Activated CD4-positive, alpha-beta T cell treated with anti-CD3 and anti-CD28 coated beads, Interleukin-2, amount 10 ng/mL, durations not matched to agents 24 days and 14 days (primary cell): ENCODE data around the gene MRC2. TPM values are rescaled to one million over a fixed set of nuclear protein-coding genes. Genes with fewer than 3 reads are reported as not detected.

ENCODE experiments used
- DNase-seq: peaks from one replicate; pipeline ENCODE4 v3.0.0; 2022
- H3K27ac Mint-ChIP-seq: one replicate; pipeline ENCODE4 v1.8.0; 2022; ENCODE audit warnings: mild to moderate bottlenecking, mixed read lengths
- H3K27me3 Mint-ChIP-seq: one replicate; pipeline ENCODE4 v1.8.0; 2022; ENCODE audit warnings: mixed read lengths
- H3K36me3 Mint-ChIP-seq: one replicate; pipeline ENCODE4 v1.8.0; 2022; ENCODE audit warnings: low read depth, mild to moderate bottlenecking, mixed read lengths
- H3K4me1 Mint-ChIP-seq: one replicate; pipeline ENCODE4 v1.8.0; 2021; ENCODE audit warnings: mixed read lengths
- H3K4me3 Mint-ChIP-seq: one replicate; pipeline ENCODE4 v1.8.0; 2022; ENCODE audit warnings: mild to moderate bottlenecking, moderate library complexity, mixed read lengths
- H3K9me3 Mint-ChIP-seq: one replicate; pipeline ENCODE4 v1.8.0; 2021; ENCODE audit warnings: mixed read lengths
- intact Hi-C: fragments of 100-400 bp; cut with micrococcal nuclease; formaldehyde crosslinking; loops from one replicate; pipeline ENCODE4 v1.15.1; 2023
- total RNA-seq: library from RNA; stranded (reverse); gene quantifications from 2 replicates; pipeline ENCODE4 v1.2.3, GENCODE V29; 2022

MRC2 gene
- total RNA-seq, 1 donor from 2014 or later: 2.4 TPM

GRCh38 chr17:62637809-62638208 lies 10.3 kb downstream of the MRC2 start:
- H3K27me3 Mint-ChIP-seq: peaks cover 33% of the 10 kb centered on the region
- no peaks in the 10 kb centered on the region for H3K4me1 Mint-ChIP-seq
- intact Hi-C loops: no loop called here
- no peak overlapping the region for H3K27ac Mint-ChIP-seq
- no peak overlapping the region for H3K4me3 Mint-ChIP-seq
- DNase-seq: no peak
- H3K36me3 Mint-ChIP-seq: no peaks in the 10 kb centered on the region
- H3K9me3 Mint-ChIP-seq: no peaks in the 10 kb centered on the region

DNA sequence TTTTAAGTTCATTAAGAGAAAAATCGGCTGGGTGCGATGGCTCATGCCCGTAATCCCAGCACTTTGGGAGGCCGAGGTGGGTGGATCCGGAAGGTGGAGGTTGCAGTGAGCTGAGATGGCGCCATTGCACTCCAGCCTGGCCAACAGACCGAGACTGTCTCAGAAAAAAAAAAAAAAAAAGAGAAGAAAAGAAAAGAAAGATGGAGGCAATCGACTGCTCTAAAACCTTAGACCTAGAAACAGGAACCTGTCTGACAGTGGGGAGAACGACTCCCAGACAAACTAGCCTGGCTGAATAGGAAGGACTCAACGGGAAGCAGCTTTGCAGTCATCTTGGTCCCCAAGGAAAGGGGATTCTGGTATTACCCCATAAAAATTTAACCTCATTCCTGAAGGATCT lies 13.7 kb downstream of the MRC2 start:
- Mint-ChIP-seq H3K9me3 (no peaks in the 10 kb centered on the region), H3K4me3 (no peak overlapping the region), H3K27ac (no peak overlapping the region), H3K27me3 (peaks cover 44% of the 10 kb centered on the region), H3K4me1 (peaks cover 4% of the 10 kb centered on the region), H3K36me3 (no peaks in the 10 kb centered on the region)
- no peak for DNase-seq
- intact Hi-C loops: no loop called here

GRCh38 chr17:62641951-62642350 lies 14.5 kb downstream of the MRC2 start:
- Mint-ChIP-seq H3K27me3 (peaks cover 50% of the 10 kb centered on the region), H3K4me3 (no peak overlapping the region), H3K27ac (no peak overlapping the region), H3K9me3 (no peaks in the 10 kb centered on the region), H3K36me3 (no peaks in the 10 kb centered on the region), H3K4me1 (peaks cover 4% of the 10 kb centered on the region)
- DNase-seq: no peak
- intact Hi-C loops: no loop called here

DNA sequence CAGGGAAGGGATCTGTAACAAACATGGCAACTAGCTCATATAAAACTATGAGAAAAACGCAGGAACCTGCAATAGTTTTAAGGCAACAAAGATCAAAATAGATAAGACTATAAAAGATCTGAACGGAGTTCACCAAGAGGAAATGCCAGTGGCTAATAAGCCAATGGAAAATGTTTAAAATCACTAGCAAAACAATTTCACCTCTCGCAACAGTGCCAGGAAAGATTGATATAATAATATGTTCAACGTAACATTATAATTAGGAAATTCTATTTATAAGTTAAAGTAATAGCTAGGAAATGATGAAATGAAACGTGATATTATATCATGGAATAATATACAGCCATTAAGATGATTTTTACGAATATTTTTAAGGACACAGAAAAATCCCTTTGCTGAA lies 16.0 kb downstream of the MRC2 start:
- no peak for DNase-seq
- no peaks in the 10 kb centered on the region for H3K9me3 Mint-ChIP-seq
- no peak overlapping the region for H3K4me3 Mint-ChIP-seq
- intact Hi-C loops: no loop called here
- peaks cover 59% of the 10 kb centered on the region for H3K27me3 Mint-ChIP-seq
- H3K4me1 Mint-ChIP-seq: peaks cover 4% of the 10 kb centered on the region
- H3K36me3 Mint-ChIP-seq: no peaks in the 10 kb centered on the region
- H3K27ac Mint-ChIP-seq: no peak overlapping the region

GRCh38 chr17:62644487-62645173 lies 17.2 kb downstream of the MRC2 start:
- H3K27ac Mint-ChIP-seq: no peak overlapping the region
- H3K27me3 Mint-ChIP-seq: peaks cover 67% of the 10 kb centered on the region
- DNase-seq: no peak
- no peak overlapping the region for H3K4me3 Mint-ChIP-seq
- peaks cover 4% of the 10 kb centered on the region for H3K4me1 Mint-ChIP-seq
- no peaks in the 10 kb centered on the region for H3K9me3 Mint-ChIP-seq
- no peaks in the 10 kb centered on the region for H3K36me3 Mint-ChIP-seq
- intact Hi-C loops: no loop called here

- Mint-ChIP-seq H3K4me1 (peaks cover 13% of the 10 kb centered on the region), H3K36me3 (no peaks in the 10 kb centered on the region), H3K4me3 (no peak overlapping the region), H3K27me3 (peaks cover 65% of the 10 kb centered on the region), H3K27ac (no peak overlapping the region), H3K9me3 (no peaks in the 10 kb centered on the region)
- no peak for DNase-seq
- intact Hi-C loops: no loop called here
These were observed 20.9 kb downstream of the MRC2 start for GRCh38 chr17:62648251-62648955.

DNA sequence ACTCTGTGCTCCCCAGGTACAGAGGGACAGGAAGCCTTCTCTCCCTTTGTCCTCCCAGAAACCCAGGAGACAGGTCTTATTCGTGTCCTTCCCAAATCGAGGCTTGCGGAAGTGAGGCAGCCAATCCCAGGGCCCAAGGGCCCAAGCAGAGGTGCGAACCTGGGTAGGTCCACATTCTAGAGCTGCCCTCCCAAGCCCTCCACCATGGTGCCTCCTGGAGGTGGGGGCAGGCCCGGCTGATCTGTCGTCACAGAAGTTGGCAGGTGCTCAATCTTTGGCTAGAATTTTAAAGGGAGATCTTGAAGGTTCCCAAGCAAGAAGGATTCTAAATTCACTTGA lies 21.5 kb downstream of the MRC2 start:
- intact Hi-C loops: no loop called here
- H3K4me3 Mint-ChIP-seq: no peak overlapping the region
- H3K27ac Mint-ChIP-seq: no peak overlapping the region
- no peaks in the 10 kb centered on the region for H3K36me3 Mint-ChIP-seq
- DNase-seq: no peak
- H3K9me3 Mint-ChIP-seq: no peaks in the 10 kb centered on the region
- H3K4me1 Mint-ChIP-seq: peaks cover 17% of the 10 kb centered on the region
- H3K27me3 Mint-ChIP-seq: peaks cover 67% of the 10 kb centered on the region

- intact Hi-C loops: no loop called here
- no peaks in the 10 kb centered on the region for H3K9me3 Mint-ChIP-seq
- H3K4me1 Mint-ChIP-seq: peaks cover 20% of the 10 kb centered on the region
- H3K27me3 Mint-ChIP-seq: peaks cover 64% of the 10 kb centered on the region
- no peak overlapping the region for H3K4me3 Mint-ChIP-seq
- no peak for DNase-seq
- no peak overlapping the region for H3K27ac Mint-ChIP-seq
- no peaks in the 10 kb centered on the region for H3K36me3 Mint-ChIP-seq
These were observed 22.1 kb downstream of the MRC2 start for GRCh38 chr17:62649570-62649969.

GRCh38 chr17:62650587-62650986 lies 23.1 kb downstream of the MRC2 start:
- H3K4me3 Mint-ChIP-seq: no peak overlapping the region
- no peak overlapping the region for H3K27ac Mint-ChIP-seq
- DNase-seq: no peak
- peaks cover 20% of the 10 kb centered on the region for H3K4me1 Mint-ChIP-seq
- H3K36me3 Mint-ChIP-seq: no peaks in the 10 kb centered on the region
- intact Hi-C loops: no loop called here
- no peaks in the 10 kb centered on the region for H3K9me3 Mint-ChIP-seq
- H3K27me3 Mint-ChIP-seq: peaks cover 64% of the 10 kb centered on the region

GRCh38 chr17:62652251-62653001 lies 25.0 kb downstream of the MRC2 start:
- Mint-ChIP-seq H3K9me3 (no peaks in the 10 kb centered on the region), H3K4me1 (peaks cover 20% of the 10 kb centered on the region), H3K36me3 (no peaks in the 10 kb centered on the region), H3K27me3 (peaks cover 70% of the 10 kb centered on the region), H3K27ac (peak overlapping the region; percentile 80), H3K4me3 (peak overlapping the region; percentile 84)
- intact Hi-C loops: loop anchor here (1.0 kb wide), 3 partner anchors 24 to 313 kb away; no protein-coding TSS in a partner anchor
- peak; percentile 75 for DNase-seq

GRCh38 chr17:62653002-62653825 lies 25.7 kb downstream of the MRC2 start:
- peak overlapping the region; percentile 27 for H3K27ac Mint-ChIP-seq
- H3K27me3 Mint-ChIP-seq: peaks cover 72% of the 10 kb centered on the region
- H3K36me3 Mint-ChIP-seq: no peaks in the 10 kb centered on the region
- peak; percentile 91 for DNase-seq
- H3K4me3 Mint-ChIP-seq: peak overlapping the region; percentile 84
- H3K4me1 Mint-ChIP-seq: peaks cover 20% of the 10 kb centered on the region
- H3K9me3 Mint-ChIP-seq: no peaks in the 10 kb centered on the region
- intact Hi-C loops: loop anchor here (1.0 kb wide), 3 partner anchors 25 to 312 kb away; no protein-coding TSS in a partner anchor

- DNase-seq: no peak
- intact Hi-C loops: loop anchor here (1.0 kb wide), 3 partner anchors 26 to 311 kb away; no protein-coding TSS in a partner anchor
- Mint-ChIP-seq H3K4me1 (peaks cover 20% of the 10 kb centered on the region), H3K4me3 (peak overlapping the region; percentile 84), H3K27ac (peak overlapping the region; percentile 27), H3K27me3 (peaks cover 69% of the 10 kb centered on the region), H3K36me3 (no peaks in the 10 kb centered on the region), H3K9me3 (no peaks in the 10 kb centered on the region)
These were observed 26.6 kb downstream of the MRC2 start for GRCh38 chr17:62653826-62654761.

DNA sequence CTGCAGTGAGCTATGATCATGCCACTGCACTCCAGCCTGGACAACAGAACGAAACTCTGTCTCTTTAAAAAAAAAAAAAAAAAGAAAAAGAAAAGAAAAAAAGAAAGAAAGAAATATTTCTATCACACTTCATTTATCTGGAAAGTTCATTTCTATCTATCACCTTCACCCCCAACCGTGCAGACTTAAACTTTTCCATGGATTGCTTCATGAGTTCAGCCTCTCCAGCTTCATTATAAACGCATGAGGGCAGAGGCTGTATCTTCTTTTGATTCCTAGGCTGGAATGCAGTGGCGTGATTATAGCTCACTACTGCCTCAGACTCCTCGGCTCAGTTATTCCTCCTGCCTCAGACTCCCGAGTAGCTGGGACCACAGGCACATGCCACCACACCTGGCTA lies 28.2 kb downstream of the MRC2 start:
- Mint-ChIP-seq H3K36me3 (no peaks in the 10 kb centered on the region), H3K27ac (no peak overlapping the region), H3K9me3 (peaks cover 2% of the 10 kb centered on the region), H3K27me3 (peaks cover 72% of the 10 kb centered on the region), H3K4me3 (no peak overlapping the region), H3K4me1 (peaks cover 20% of the 10 kb centered on the region)
- no peak for DNase-seq
- intact Hi-C loops: no loop called here
